CD4-positive, alpha-beta memory T cell (primary cell): ENCODE results near the gene PMPCB. TPM values are rescaled to one million over a fixed set of nuclear protein-coding genes. Genes with fewer than 3 reads are reported as not detected.

Source experiments
- polyA plus RNA-seq, 2 donors: library from polyadenylated mRNA; unstranded; fragments of 300-500 nt; fragmentation: Illumina TruSeq; gene quantifications; one replicate each; pipeline ENCODE4 v1.2.3, GENCODE V29; 2021
- total RNA-seq, 2 experiments: library from RNA; stranded (reverse); gene quantifications; one replicate each; pipeline ENCODE4 v1.2.3, GENCODE V29; 2021

PMPCB gene
- total and polyA plus RNA-seq, 4 experiments from 2014 or later: 71.2 to 86.1 (median 74.4) TPM

Other genes with a start within 250 kb of the PMPCB start
- 1 to 10 TPM in 1 of 2 experiments, under 1 TPM in 1; 0.49 to 2.2 TPM for gene FBXL13, start 222.6 kb upstream of the PMPCB start, total RNA-seq
- gene FBXL13, start 222.6 kb upstream of the PMPCB start, polyA plus RNA-seq: under 1 TPM in 1 of 2 donors, not detected in 1; 0.10 TPM
- 10 to 100 TPM; 28.4 to 28.8 TPM for gene ARMC10, start 222.3 kb upstream of the PMPCB start, total RNA-seq
- 10 to 100 TPM; 42.8 to 54.2 TPM for gene ARMC10, start 222.3 kb upstream of the PMPCB start, polyA plus RNA-seq
- 10 to 100 TPM; 21.6 to 22.2 TPM for gene NAPEPLD, start 148.3 kb upstream of the PMPCB start, total RNA-seq
- 10 to 100 TPM in 1 of 2 donors, 1 to 10 TPM in 1; 2.1 to 11.5 TPM for gene NAPEPLD, start 148.3 kb upstream of the PMPCB start, polyA plus RNA-seq
- 10 to 100 TPM; 36.0 to 40.5 TPM for gene DNAJC2, start 47.3 kb downstream of the PMPCB start, total RNA-seq
- 10 to 100 TPM; 10.6 to 26.5 TPM for gene DNAJC2, start 47.3 kb downstream of the PMPCB start, polyA plus RNA-seq
- gene PSMC2, start 50.2 kb downstream of the PMPCB start, total RNA-seq: 10 to 100 TPM; 68.2 to 69.3 TPM
- gene PSMC2, start 50.2 kb downstream of the PMPCB start, polyA plus RNA-seq: 100 to 1,000 TPM; 133 to 169 TPM
- gene SLC26A5, start 148.8 kb downstream of the PMPCB start, total RNA-seq: not detected
- gene SLC26A5, start 148.8 kb downstream of the PMPCB start, polyA plus RNA-seq: not detected